Parathyroid adenoma (tissue), 2 donors: Measurements from ENCODE around the gene GZMH.
"Not testable (repeated sequence)": the region's sequence is repeated elsewhere in the genome, so short reads cannot be mapped to it uniquely, and the experiment has no call there.

Experiments
- H2AFZ ChIP-seq: fragments of 300-600 bp; sonication (generic); one replicate; pipeline ENCODE4 v1.7.0; 2017; ENCODE audit warnings: antibody characterized with exemption, mild to moderate bottlenecking
- H3K27ac ChIP-seq: fragments of 300-600 bp; sonication (generic); one replicate; pipeline ENCODE4 v1.7.0; 2017
- H3K27me3 ChIP-seq: fragments of 300-600 bp; sonication (generic); one replicate; pipeline ENCODE4 v1.7.0; 2017; ENCODE audit warnings: low read length; ENCODE audit not compliant: control insufficient read depth, insufficient read depth
- H3K36me3 ChIP-seq: fragments of 300-600 bp; sonication (generic); one replicate; pipeline ENCODE4 v1.7.0; 2017; ENCODE audit warnings: low read length; ENCODE audit not compliant: control insufficient read depth, insufficient read depth
- H3K4me1 ChIP-seq: fragments of 300-600 bp; sonication (generic); one replicate; pipeline ENCODE4 v1.7.0; 2017; ENCODE audit warnings: control low read depth
- H3K4me2 ChIP-seq: fragments of 300-600 bp; sonication (generic); one replicate; pipeline ENCODE4 v1.7.0; 2017; ENCODE audit warnings: low read length
- H3K4me3 ChIP-seq: fragments of 300-600 bp; sonication (generic); one replicate; pipeline ENCODE4 v1.7.0; 2017; ENCODE audit warnings: low read depth, low read length
- H3K79me2 ChIP-seq: fragments of 300-600 bp; sonication (generic); one replicate; pipeline ENCODE4 v1.7.0; 2017; ENCODE audit warnings: control low read depth
- H3K9ac ChIP-seq: fragments of 300-600 bp; sonication (generic); one replicate; pipeline ENCODE4 v1.7.0; 2017; ENCODE audit warnings: mild to moderate bottlenecking
- H3K9me3 ChIP-seq: fragments of 300-600 bp; sonication (generic); one replicate; pipeline ENCODE4 v1.7.0; 2017; ENCODE audit warnings: low read length; ENCODE audit not compliant: control insufficient read depth
- TF ChIP-seq, protein P1 (sequence below): fragments of 300-600 bp; sonication (generic); IDR thresholded peaks from one replicate; pipeline ENCODE4 v1.7.0; 2017; ENCODE audit warnings: antibody characterized with exemption, mild to moderate bottlenecking
- donor health status: primary hyperparathyroidism.

The GZMH gene

DNA sequence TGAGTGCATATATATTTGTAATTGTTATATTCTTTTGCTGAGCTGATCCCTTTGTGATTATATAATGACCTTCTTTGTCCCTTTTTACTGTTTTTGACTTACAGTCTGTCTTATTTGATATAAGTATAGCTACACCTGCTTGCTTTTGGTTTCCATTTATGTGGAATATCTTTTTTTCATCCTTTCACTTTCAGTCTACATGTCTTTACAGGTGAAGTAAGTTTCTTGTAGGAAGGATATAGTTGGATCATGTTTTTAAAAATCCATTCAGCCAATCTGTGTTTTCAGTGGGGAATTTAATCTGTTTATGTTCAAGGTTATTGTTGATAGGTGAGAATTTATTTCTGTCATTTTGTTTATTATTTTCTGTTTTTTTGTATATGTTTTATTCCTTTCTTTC lies 12.1 kb downstream of the GZMH start:
- Histone ChIP-seq H3K9ac (no peak overlapping the region), H3K4me1 (no peaks in the 10 kb centered on the region), H3K4me3 (no peak overlapping the region), H3K27ac (no peak overlapping the region), H3K36me3 (no peaks in the 10 kb centered on the region), H3K79me2 (no peaks in the 10 kb centered on the region), H3K9me3 (no peaks in the 10 kb centered on the region), H3K4me2 (no peak overlapping the region), H3K27me3 (no peaks in the 10 kb centered on the region), H2AFZ (no peak overlapping the region)
- TF ChIP-seq, protein P1, sequence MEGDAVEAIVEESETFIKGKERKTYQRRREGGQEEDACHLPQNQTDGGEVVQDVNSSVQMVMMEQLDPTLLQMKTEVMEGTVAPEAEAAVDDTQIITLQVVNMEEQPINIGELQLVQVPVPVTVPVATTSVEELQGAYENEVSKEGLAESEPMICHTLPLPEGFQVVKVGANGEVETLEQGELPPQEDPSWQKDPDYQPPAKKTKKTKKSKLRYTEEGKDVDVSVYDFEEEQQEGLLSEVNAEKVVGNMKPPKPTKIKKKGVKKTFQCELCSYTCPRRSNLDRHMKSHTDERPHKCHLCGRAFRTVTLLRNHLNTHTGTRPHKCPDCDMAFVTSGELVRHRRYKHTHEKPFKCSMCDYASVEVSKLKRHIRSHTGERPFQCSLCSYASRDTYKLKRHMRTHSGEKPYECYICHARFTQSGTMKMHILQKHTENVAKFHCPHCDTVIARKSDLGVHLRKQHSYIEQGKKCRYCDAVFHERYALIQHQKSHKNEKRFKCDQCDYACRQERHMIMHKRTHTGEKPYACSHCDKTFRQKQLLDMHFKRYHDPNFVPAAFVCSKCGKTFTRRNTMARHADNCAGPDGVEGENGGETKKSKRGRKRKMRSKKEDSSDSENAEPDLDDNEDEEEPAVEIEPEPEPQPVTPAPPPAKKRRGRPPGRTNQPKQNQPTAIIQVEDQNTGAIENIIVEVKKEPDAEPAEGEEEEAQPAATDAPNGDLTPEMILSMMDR = no peak

- Histone ChIP-seq H3K4me3 (no peak overlapping the region), H3K79me2 (no peaks in the 10 kb centered on the region), H3K4me1 (no peaks in the 10 kb centered on the region), H3K9ac (no peak overlapping the region), H2AFZ (no peak overlapping the region), H3K4me2 (no peak overlapping the region), H3K27ac (no peak overlapping the region), H3K36me3 (no peaks in the 10 kb centered on the region), H3K9me3 (no peaks in the 10 kb centered on the region), H3K27me3 (no peaks in the 10 kb centered on the region)
- TF ChIP-seq, protein P1 = no peak
Measured at GRCh38 chr14:24595073-24595808, 14.2 kb downstream of the GZMH start.

DNA sequence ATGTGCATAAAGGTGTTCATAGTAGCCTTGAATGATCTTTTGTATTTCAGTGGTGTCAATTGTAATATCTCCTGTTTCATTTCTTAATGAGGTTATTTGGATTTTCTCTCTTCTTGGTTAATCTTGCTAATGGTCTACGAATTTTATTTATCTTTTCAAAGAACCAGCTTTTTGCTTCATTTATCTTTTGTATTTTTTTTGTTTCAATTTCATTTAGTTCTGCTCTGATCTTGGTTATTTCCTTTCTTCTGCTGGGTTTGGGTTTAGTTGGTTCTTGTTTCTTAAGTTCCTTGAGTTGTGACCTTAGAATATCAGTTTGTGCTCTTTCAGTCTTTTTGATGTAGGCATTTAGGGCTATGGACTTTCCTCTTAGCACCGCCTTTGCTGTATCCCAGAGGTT lies 18.5 kb downstream of the GZMH start:
- H3K9ac ChIP-seq, H3K27ac ChIP-seq, H3K4me3 ChIP-seq, H2AFZ ChIP-seq, H3K4me2 ChIP-seq, H3K27me3 ChIP-seq, H3K4me1 ChIP-seq, H3K79me2 ChIP-seq, H3K9me3 ChIP-seq, H3K36me3 ChIP-seq: not testable (repeated sequence)

DNA sequence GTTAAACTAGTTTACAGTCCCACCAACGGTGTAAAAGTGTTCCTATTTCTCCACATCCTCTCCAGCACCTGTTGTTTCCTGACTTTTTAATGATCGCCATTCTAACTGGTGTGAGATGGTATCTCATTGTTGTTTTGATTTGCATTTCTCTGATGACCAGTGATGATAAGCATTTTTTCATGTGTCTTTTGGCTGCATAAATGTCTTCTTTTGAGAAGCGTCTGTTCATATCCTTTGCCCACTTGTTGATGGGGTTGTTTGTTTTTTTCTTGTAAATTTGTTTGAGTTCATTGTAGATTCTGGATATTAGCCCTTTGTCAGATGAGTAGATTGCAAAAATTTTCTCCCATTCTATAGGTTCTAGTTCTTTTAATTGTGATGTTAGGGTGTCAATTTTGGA lies 25.1 kb downstream of the GZMH start:
- H3K9ac ChIP-seq = not testable (repeated sequence)

DNA sequence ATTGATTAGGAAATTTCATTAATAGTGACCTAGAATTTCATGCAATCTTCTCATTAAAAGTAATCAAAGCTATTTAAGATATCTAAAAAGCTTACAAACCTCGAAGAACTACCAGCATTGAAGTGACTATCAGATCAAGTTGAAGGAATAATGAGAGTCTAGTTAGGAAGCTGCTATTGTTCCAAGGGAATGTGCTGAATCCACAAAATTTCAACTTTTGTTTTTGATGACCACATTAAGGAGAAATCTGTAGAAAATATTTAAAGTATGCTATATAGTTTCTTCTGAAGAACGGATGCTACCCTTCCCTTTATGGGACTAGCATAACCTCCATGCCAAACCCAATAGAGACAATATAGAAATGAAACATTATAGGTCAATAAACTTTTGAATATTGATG lies 30.9 kb downstream of the GZMH start:
- Histone ChIP-seq H3K36me3 (no peaks in the 10 kb centered on the region), H3K27ac (no peak overlapping the region), H3K4me1 (no peaks in the 10 kb centered on the region), H3K4me3 (no peak overlapping the region), H3K9me3 (no peaks in the 10 kb centered on the region), H3K4me2 (no peak overlapping the region), H3K79me2 (no peaks in the 10 kb centered on the region), H3K9ac (no peak overlapping the region), H3K27me3 (no peaks in the 10 kb centered on the region), H2AFZ (no peak overlapping the region)
- TF ChIP-seq, protein P1 = no peak

More for the DNA sequence above, 25.1 kb downstream of the GZMH start:
- not testable (repeated sequence) for H3K27ac ChIP-seq, H3K79me2 ChIP-seq, H3K4me1 ChIP-seq, H3K27me3 ChIP-seq, H3K4me2 ChIP-seq, H2AFZ ChIP-seq, H3K4me3 ChIP-seq, H3K36me3 ChIP-seq, H3K9me3 ChIP-seq

DNA sequence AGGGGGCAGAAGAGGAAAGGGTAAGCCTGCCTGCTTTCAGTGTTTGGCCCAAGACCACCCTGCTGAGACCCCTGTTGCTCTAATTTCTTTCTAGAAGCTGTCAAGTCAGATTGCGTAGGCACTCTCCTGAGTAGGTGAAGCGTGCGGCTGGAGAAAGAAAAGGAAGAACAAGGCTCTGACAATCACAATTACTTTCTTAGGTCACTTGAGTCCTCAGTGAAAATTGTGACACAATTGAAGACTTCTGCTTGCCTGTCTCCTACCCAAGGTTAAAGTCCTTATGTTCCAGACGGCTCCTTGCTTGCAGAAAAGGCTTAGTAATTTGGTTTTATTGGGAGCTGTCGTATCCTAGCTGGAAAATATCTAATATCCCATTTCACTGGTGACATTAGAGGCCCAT lies 32.7 kb downstream of the GZMH start:
- Histone ChIP-seq H3K27me3 (no peaks in the 10 kb centered on the region), H2AFZ (no peak overlapping the region), H3K9me3 (no peaks in the 10 kb centered on the region), H3K9ac (no peak overlapping the region), H3K4me2 (no peak overlapping the region), H3K79me2 (no peaks in the 10 kb centered on the region), H3K36me3 (no peaks in the 10 kb centered on the region), H3K4me3 (no peak overlapping the region), H3K4me1 (no peaks in the 10 kb centered on the region), H3K27ac (no peak overlapping the region)
- TF ChIP-seq, protein P1 = no peak
